ENCODE results near the gene C19orf81. TPM values are rescaled to one million over a fixed set of nuclear protein-coding genes. Genes with fewer than 3 reads are reported as not detected.

The C19orf81 gene
- polyA plus RNA-seq, 6 donors from 2014 or later = 1.1 to 1.2 TPM; not detected in 4

- peaks cover 3 to 45% (median 41%) of the 10 kb centered on the region in 7 donors for H3K9me3 Mint-ChIP-seq
- H3K27ac Mint-ChIP-seq = no peak overlapping the region
- peaks cover 0 to 43% of the 10 kb centered on the region in 2 donors for H3K36me3 Mint-ChIP-seq
- DNase-seq (no peak), ATAC-seq (ENCODE audit: low read depth in 2 of 2) (no peak)
- H3K4me1 Mint-ChIP-seq = peaks cover 10 to 13% (median 12%) of the 10 kb centered on the region in 3 donors
- peaks cover 39 to 52% (median 41%) of the 10 kb centered on the region in 3 donors for H3K27me3 Mint-ChIP-seq
- peak overlapping the region in 1 of 8 donors; percentile 35 for H3K4me3 Mint-ChIP-seq
Observed at GRCh38 chr19:50636317-50637085, 12.7 kb upstream of the C19orf81 start.

- ATAC-seq (ENCODE audit: low read depth in 2 of 2) (no peak), DNase-seq (no peak)
- H3K27ac Mint-ChIP-seq = peak overlapping the region in 2 of 6 donors; percentile 22 to 60
- peaks cover 31 to 45% (median 32%) of the 10 kb centered on the region in 3 donors for H3K27me3 Mint-ChIP-seq
- H3K9me3 Mint-ChIP-seq = peaks cover 0 to 32% (median 29%) of the 10 kb centered on the region in 7 donors
- peaks cover 0 to 37% of the 10 kb centered on the region in 2 donors for H3K36me3 Mint-ChIP-seq
- peaks cover 10 to 13% (median 12%) of the 10 kb centered on the region in 3 donors for H3K4me1 Mint-ChIP-seq
- peak overlapping the region in 7 of 8 donors; percentile 55 to 90 (median 81) for H3K4me3 Mint-ChIP-seq
Observed at GRCh38 chr19:50638600-50638999, 10.6 kb upstream of the C19orf81 start.

GRCh38 chr19:50639121-50640112, 9.8 kb upstream of the C19orf81 start, which contains the start of gene SYT3:
Gene SYT3, minus strand, starts transcription at chr19:50639881. Its CDS starts 2,470 bp downstream, at chr19:50637411.
- peaks cover 0 to 26% (median 21%) of the 10 kb centered on the region in 7 donors for H3K9me3 Mint-ChIP-seq
- ATAC-seq (ENCODE audit: low read depth in 2 of 2) (peak; percentile 87), DNase-seq (no peak)
- H3K4me3 Mint-ChIP-seq = peak within 1 kb of the TSS; percentile 79 to 95 (median 89)
- peak within 1 kb of the TSS in 3 of 6 donors; percentile 22 to 92 (median 60) for H3K27ac Mint-ChIP-seq
- peaks cover 10 to 13% (median 12%) of the 10 kb centered on the region in 3 donors for H3K4me1 Mint-ChIP-seq
- H3K36me3 Mint-ChIP-seq = peaks cover 0 to 29% of the 10 kb centered on the region in 2 donors
- peaks cover 31 to 45% (median 32%) of the 10 kb centered on the region in 3 donors for H3K27me3 Mint-ChIP-seq

- DNase-seq (no peak), ATAC-seq (ENCODE audit: low read depth in 2 of 2) (no peak)
- peaks cover 10 to 13% (median 12%) of the 10 kb centered on the region in 3 donors for H3K4me1 Mint-ChIP-seq
- H3K4me3 Mint-ChIP-seq = peak overlapping the region in 6 of 8 donors; percentile 14 to 72 (median 50)
- peak overlapping the region in 1 of 6 donors; percentile 56 for H3K27ac Mint-ChIP-seq
- peaks cover 0 to 16% (median 15%) of the 10 kb centered on the region in 7 donors for H3K9me3 Mint-ChIP-seq
- H3K36me3 Mint-ChIP-seq = peaks cover 0 to 29% of the 10 kb centered on the region in 2 donors
- H3K27me3 Mint-ChIP-seq = peaks cover 31 to 40% (median 32%) of the 10 kb centered on the region in 3 donors
Observed at GRCh38 chr19:50640368-50640767, 8.9 kb upstream of the C19orf81 start.

GRCh38 chr19:50644315-50644915, 4.8 kb upstream of the C19orf81 start:
- H3K9me3 Mint-ChIP-seq = peaks cover 0 to 11% (median 4%) of the 10 kb centered on the region in 7 donors
- H3K27me3 Mint-ChIP-seq = peaks cover 13 to 16% (median 14%) of the 10 kb centered on the region in 3 donors
- H3K27ac Mint-ChIP-seq = no peak overlapping the region
- ATAC-seq (ENCODE audit: low read depth in 2 of 2) = no peak
- DNase-seq = no peak
- H3K4me1 Mint-ChIP-seq = peaks cover 0 to 12% (median 0%) of the 10 kb centered on the region in 3 donors
- H3K4me3 Mint-ChIP-seq = no peak overlapping the region
- H3K36me3 Mint-ChIP-seq = no peaks in the 10 kb centered on the region

- Mint-ChIP-seq H3K27ac (no peak overlapping the region), H3K27me3 (peaks cover 16 to 22% (median 19%) of the 10 kb centered on the region in 3 donors), H3K36me3 (peaks cover 0 to 5% of the 10 kb centered on the region in 2 donors), H3K4me3 (no peak overlapping the region), H3K4me1 (peaks cover 0 to 9% (median 6%) of the 10 kb centered on the region in 3 donors), H3K9me3 (peaks cover 3 to 11% (median 7%) of the 10 kb centered on the region in 7 donors)
- DNase-seq (no peak), ATAC-seq (ENCODE audit: low read depth in 2 of 2) (no peak)
Observed at GRCh38 chr19:50645107-50645506, 4.1 kb upstream of the C19orf81 start.

GRCh38 chr19:50646074-50646807, 3.0 kb upstream of the C19orf81 start:
- H3K36me3 Mint-ChIP-seq = peaks cover 0 to 7% of the 10 kb centered on the region in 2 donors
- no peak overlapping the region for H3K4me3 Mint-ChIP-seq
- ATAC-seq (ENCODE audit: low read depth in 2 of 2) (no peak), DNase-seq (no peak)
- peaks cover 20 to 29% (median 24%) of the 10 kb centered on the region in 3 donors for H3K27me3 Mint-ChIP-seq
- peaks cover 3 to 11% (median 7%) of the 10 kb centered on the region in 7 donors for H3K9me3 Mint-ChIP-seq
- H3K4me1 Mint-ChIP-seq = peaks cover 0 to 8% (median 6%) of the 10 kb centered on the region in 3 donors
- no peak overlapping the region for H3K27ac Mint-ChIP-seq

GRCh38 chr19:50647879-50648615, 1.2 kb upstream of the C19orf81 start:
- H3K27ac Mint-ChIP-seq = no peak overlapping the region
- no peak for ATAC-seq (ENCODE audit: low read depth in 2 of 2)
- H3K9me3 Mint-ChIP-seq = peaks cover 3 to 13% (median 8%) of the 10 kb centered on the region in 7 donors
- peak overlapping the region in 1 of 8 donors; percentile 38 for H3K4me3 Mint-ChIP-seq
- H3K36me3 Mint-ChIP-seq = peaks cover 0 to 7% of the 10 kb centered on the region in 2 donors
- H3K27me3 Mint-ChIP-seq = peaks cover 29 to 43% (median 36%) of the 10 kb centered on the region in 3 donors
- peaks cover 0 to 8% (median 6%) of the 10 kb centered on the region in 3 donors for H3K4me1 Mint-ChIP-seq
- no peak for DNase-seq

- peaks cover 0 to 7% of the 10 kb centered on the region in 2 donors for H3K36me3 Mint-ChIP-seq
- no peak overlapping the region for H3K4me3 Mint-ChIP-seq
- H3K9me3 Mint-ChIP-seq = peaks cover 5 to 18% (median 9%) of the 10 kb centered on the region in 7 donors
- no peak for DNase-seq
- H3K4me1 Mint-ChIP-seq = peaks cover 0 to 8% (median 6%) of the 10 kb centered on the region in 3 donors
- peaks cover 34 to 49% (median 42%) of the 10 kb centered on the region in 3 donors for H3K27me3 Mint-ChIP-seq
- no peak overlapping the region for H3K27ac Mint-ChIP-seq
- ATAC-seq (ENCODE audit: low read depth in 2 of 2) = no peak
Observed at GRCh38 chr19:50648659-50649058, 586 bp upstream of the C19orf81 start.

GRCh38 chr19:50651174-50651573, 1.9 kb downstream of the C19orf81 start:
- peaks cover 0 to 8% (median 6%) of the 10 kb centered on the region in 3 donors for H3K4me1 Mint-ChIP-seq

GRCh38 chr19:50652722-50653121, 3.5 kb downstream of the C19orf81 start:
- Mint-ChIP-seq H3K36me3 (peaks cover 5 to 30% of the 10 kb centered on the region in 2 donors), H3K4me1 (peaks cover 5 to 13% (median 11%) of the 10 kb centered on the region in 3 donors), H3K9me3 (peaks cover 11 to 36% (median 27%) of the 10 kb centered on the region in 7 donors), H3K27me3 (peaks cover 52 to 75% (median 70%) of the 10 kb centered on the region in 3 donors), H3K27ac (no peak overlapping the region), H3K4me3 (no peak overlapping the region)
- DNase-seq (no peak), ATAC-seq (ENCODE audit: low read depth in 2 of 2) (no peak)

More at GRCh38 chr19:50651174-50651573, 1.9 kb downstream of the C19orf81 start:
- no peak for DNase-seq
- H3K4me3 Mint-ChIP-seq = peak overlapping the region in 1 of 8 donors; percentile 20
- H3K27me3 Mint-ChIP-seq = peaks cover 41 to 70% (median 67%) of the 10 kb centered on the region in 3 donors
- H3K9me3 Mint-ChIP-seq = peaks cover 11 to 30% (median 20%) of the 10 kb centered on the region in 7 donors
- peak overlapping the region in 1 of 6 donors; percentile 2 for H3K27ac Mint-ChIP-seq
- H3K36me3 Mint-ChIP-seq = peaks cover 5 to 23% of the 10 kb centered on the region in 2 donors
- ATAC-seq (ENCODE audit: low read depth in 2 of 2) = no peak

All from naive B cell (primary cell).